DND-41 (cell line): ENCODE results near the gene PTGES2.
A peak's percentile ranks its signal among the peaks of the same experiment; 100 is the strongest.

ENCODE experiments used
- ATAC-seq: fragments of 200-7000 bp; cut with Tn5 transposase; 3 replicates; pipeline ENCODE4 v1.9.1; 2021; ENCODE audit warnings: low read depth; ENCODE audit not compliant: insufficient read depth
- DNase-seq: peaks from one replicate; pipeline ENCODE4 v3.0.0-alpha.2; 2020
- H2AFZ ChIP-seq: 2 replicates; pipeline ENCODE4 v1.6.0; 2012; ENCODE audit warnings: low read depth, low read length
- H3K27ac ChIP-seq: 2 replicates; pipeline ENCODE4 v1.5.1; 2012; ENCODE audit warnings: low read length, inconsistent platforms
- H3K27me3 ChIP-seq: fragments of 200-600 bp; sonication (generic); 2 replicates; pipeline ENCODE4 v1.6.0; 2012; ENCODE audit warnings: low read length, mild to moderate bottlenecking, inconsistent platforms; ENCODE audit not compliant: insufficient read depth, poor library complexity
- H3K36me3 ChIP-seq: 2 replicates; pipeline ENCODE4 v1.5.1; 2012; ENCODE audit warnings: low read length, inconsistent platforms; ENCODE audit not compliant: insufficient read depth
- H3K4me1 ChIP-seq: 2 replicates; pipeline ENCODE4 v1.5.1; 2012; ENCODE audit warnings: mild to moderate bottlenecking, low read length; ENCODE audit not compliant: insufficient read depth
- H3K4me2 ChIP-seq: 2 replicates; pipeline ENCODE4 v1.6.0; 2012; ENCODE audit warnings: mild to moderate bottlenecking, moderate library complexity, low read length, inconsistent platforms; ENCODE audit not compliant: insufficient read depth
- H3K4me3 ChIP-seq, 2 experiments: fragments of 200-600 bp in 1 of 2; shearing (Covaris generic) in 1 of 2; 2 replicates each; pipeline ENCODE4 v1.5.1; 2012 to 2016; ENCODE audit warnings: inconsistent platforms in 2 of 2, low read length in 2 of 2, mild to moderate bottlenecking in 2 of 2, low read depth in 1 of 2, moderate library complexity in 1 of 2
- H3K79me2 ChIP-seq: 2 replicates; pipeline ENCODE4 v1.6.0; 2012; ENCODE audit warnings: low read length, inconsistent platforms; ENCODE audit not compliant: insufficient read depth
- H3K9ac ChIP-seq: 2 replicates; pipeline ENCODE4 v1.6.0; 2012; ENCODE audit warnings: low read depth, mild to moderate bottlenecking, inconsistent platforms, low read length, moderate library complexity
- H3K9me3 ChIP-seq: 2 replicates; pipeline ENCODE4 v1.5.1; 2012; ENCODE audit warnings: low read length, moderate library complexity, mild to moderate bottlenecking, inconsistent platforms; ENCODE audit not compliant: insufficient read depth, severe bottlenecking
- H4K20me1 ChIP-seq: 2 replicates; pipeline ENCODE4 v1.6.0; 2012; ENCODE audit warnings: low read length; ENCODE audit not compliant: insufficient read depth
- EZH2 ChIP-seq: IDR thresholded peaks from 3 replicates; pipeline ENCODE4 v1.6.1; 2012; ENCODE audit warnings: borderline replicate concordance, low read depth, mild to moderate bottlenecking, moderate library complexity, low read length, inconsistent platforms; ENCODE audit not compliant: severe bottlenecking
- TF ChIP-seq, protein P1 (sequence below): IDR thresholded peaks from 2 replicates; pipeline ENCODE4 v1.5.1; 2012; ENCODE audit warnings: borderline replicate concordance, low read length, moderate library complexity, mild to moderate bottlenecking; ENCODE audit not compliant: poor library complexity, severe bottlenecking; ENCODE audit errors: extremely low read depth

PTGES2 gene

DNA sequence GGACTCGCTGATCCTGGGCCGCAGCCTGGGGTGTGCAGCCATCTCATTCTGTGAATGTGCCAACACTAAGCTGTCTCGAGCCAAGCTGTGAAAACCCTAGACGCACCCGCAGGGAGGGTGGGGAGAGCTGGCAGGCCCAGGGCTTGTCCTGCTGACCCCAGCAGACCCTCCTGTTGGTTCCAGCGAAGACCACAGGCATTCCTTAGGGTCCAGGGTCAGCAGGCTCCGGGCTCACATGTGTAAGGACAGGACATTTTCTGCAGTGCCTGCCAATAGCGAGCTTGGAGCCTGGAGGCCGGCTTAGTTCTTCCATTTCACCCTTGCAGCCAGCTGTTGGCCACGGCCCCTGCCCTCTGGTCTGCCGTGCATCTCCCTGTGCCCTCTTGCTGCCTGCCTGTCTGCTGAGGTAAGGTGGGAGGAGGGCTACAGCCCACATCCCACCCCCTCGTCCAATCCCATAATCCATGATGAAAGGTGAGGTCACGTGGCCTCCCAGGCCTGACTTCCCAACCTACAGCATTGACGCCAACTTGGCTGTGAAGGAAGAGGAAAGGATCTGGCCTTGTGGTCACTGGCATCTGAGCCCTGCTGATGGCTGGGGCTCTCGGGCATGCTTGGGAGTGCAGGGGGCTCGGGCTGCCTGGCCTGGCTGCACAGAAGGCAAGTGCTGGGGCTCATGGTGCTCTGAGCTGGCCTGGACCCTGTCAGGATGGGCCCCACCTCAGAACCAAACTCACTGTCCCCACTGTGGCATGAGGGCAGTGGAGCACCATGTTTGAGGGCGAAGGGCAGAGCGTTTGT is 19.9 kb downstream of the PTGES2 start:
- no peak for DNase-seq
- peak overlapping the region; percentile 14; the same call in 1 of the 2 replicates for H3K27ac ChIP-seq
- no peaks in the 10 kb centered on the region for H3K9me3 ChIP-seq
- no peaks in the 10 kb centered on the region; the same call in 1 of the 2 replicates for H4K20me1 ChIP-seq
- TF ChIP-seq EZH2: no peak
- TF ChIP-seq, protein P1, sequence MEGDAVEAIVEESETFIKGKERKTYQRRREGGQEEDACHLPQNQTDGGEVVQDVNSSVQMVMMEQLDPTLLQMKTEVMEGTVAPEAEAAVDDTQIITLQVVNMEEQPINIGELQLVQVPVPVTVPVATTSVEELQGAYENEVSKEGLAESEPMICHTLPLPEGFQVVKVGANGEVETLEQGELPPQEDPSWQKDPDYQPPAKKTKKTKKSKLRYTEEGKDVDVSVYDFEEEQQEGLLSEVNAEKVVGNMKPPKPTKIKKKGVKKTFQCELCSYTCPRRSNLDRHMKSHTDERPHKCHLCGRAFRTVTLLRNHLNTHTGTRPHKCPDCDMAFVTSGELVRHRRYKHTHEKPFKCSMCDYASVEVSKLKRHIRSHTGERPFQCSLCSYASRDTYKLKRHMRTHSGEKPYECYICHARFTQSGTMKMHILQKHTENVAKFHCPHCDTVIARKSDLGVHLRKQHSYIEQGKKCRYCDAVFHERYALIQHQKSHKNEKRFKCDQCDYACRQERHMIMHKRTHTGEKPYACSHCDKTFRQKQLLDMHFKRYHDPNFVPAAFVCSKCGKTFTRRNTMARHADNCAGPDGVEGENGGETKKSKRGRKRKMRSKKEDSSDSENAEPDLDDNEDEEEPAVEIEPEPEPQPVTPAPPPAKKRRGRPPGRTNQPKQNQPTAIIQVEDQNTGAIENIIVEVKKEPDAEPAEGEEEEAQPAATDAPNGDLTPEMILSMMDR: no peak
- no peak overlapping the region for H2AFZ ChIP-seq
- H3K36me3 ChIP-seq: peaks cover 50% of the 10 kb centered on the region
- no peaks in the 10 kb centered on the region for H3K27me3 ChIP-seq
- no peak overlapping the region for H3K9ac ChIP-seq
- H3K4me3 ChIP-seq: no peak overlapping the region
- ATAC-seq: no peak
- no peak overlapping the region for H3K4me2 ChIP-seq
- peaks cover 20% of the 10 kb centered on the region for H3K4me1 ChIP-seq
- no peaks in the 10 kb centered on the region for H3K79me2 ChIP-seq

DNA sequence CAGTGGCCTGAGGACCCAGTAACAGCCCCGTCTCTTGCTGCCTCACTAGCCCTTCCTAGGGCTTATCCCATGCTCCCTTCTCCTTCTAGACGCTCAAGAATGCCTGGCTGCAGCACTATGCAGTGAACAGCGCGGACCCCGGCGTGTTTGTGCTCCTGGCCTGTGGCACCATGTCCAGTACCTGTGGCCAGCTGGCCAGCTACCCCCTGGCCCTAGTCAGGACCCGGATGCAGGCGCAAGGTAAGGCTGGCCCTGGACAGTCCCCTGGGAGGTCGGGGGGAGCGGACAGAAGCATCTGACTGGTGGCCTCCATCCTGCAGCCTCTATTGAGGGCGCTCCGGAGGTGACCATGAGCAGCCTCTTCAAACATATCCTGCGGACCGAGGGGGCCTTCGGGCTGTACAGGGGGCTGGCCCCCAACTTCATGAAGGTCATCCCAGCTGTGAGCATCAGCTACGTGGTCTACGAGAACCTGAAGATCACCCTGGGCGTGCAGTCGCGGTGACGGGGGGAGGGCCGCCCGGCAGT is 20.5 kb downstream of the PTGES2 start:
- Histone ChIP-seq H3K36me3 (peaks cover 56% of the 10 kb centered on the region), H3K4me3 (no peak overlapping the region), H2AFZ (no peak overlapping the region), H3K4me2 (no peak overlapping the region), H3K79me2 (no peaks in the 10 kb centered on the region), H3K9me3 (no peaks in the 10 kb centered on the region), H3K9ac (no peak overlapping the region), H3K27me3 (no peaks in the 10 kb centered on the region), H4K20me1 (no peaks in the 10 kb centered on the region; the same call in 1 of the 2 replicates), H3K4me1 (peaks cover 26% of the 10 kb centered on the region), H3K27ac (no peak overlapping the region; the same call in 1 of the 2 replicates)
- DNase-seq (no peak), ATAC-seq (no peak)
- TF ChIP-seq, protein P1: no peak
- no peak for TF ChIP-seq EZH2

DNA sequence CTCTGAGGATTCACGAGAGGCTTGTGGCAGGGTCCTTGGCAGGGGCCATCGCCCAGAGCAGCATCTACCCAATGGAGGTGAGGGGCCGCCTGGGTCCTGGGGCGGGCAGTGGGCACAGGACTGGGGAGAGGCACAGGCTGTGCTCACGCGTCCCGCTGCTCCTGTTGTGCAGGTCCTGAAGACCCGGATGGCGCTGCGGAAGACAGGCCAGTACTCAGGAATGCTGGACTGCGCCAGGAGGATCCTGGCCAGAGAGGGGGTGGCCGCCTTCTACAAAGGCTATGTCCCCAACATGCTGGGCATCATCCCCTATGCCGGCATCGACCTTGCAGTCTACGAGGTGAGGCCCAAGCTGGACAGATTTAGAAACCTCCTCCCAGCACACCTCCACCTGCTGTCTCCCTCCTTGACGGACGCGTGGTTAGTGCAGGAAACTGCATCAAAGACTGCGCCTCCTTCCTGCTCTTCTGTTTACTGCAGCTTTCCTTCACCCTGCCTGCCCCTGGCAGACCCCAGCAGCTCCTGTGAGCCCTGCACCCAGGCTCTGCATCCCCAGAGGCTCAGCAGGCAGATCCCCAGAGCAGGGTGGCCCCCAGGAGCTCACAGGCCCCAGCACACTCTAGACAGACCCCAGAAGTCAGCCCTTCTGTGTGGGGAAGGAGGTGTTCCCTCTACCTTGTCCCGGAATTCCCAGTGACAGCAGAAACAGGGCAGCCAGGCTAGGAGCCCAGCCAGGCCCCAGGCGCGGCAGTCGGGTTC is 21.2 kb downstream of the PTGES2 start:
- H3K79me2 ChIP-seq: no peaks in the 10 kb centered on the region
- peak; percentile 27 for DNase-seq

More for the DNA sequence above, 21.2 kb downstream of the PTGES2 start:
- no peak for ATAC-seq
- no peak overlapping the region for H3K4me3 ChIP-seq
- H4K20me1 ChIP-seq: no peaks in the 10 kb centered on the region; the same call in 1 of the 2 replicates
- TF ChIP-seq, protein P1: peak; percentile 31
- no peak for TF ChIP-seq EZH2
- peak overlapping the region; percentile 55 for H3K27ac ChIP-seq
- no peak overlapping the region for H3K9ac ChIP-seq
- H3K4me1 ChIP-seq: peaks cover 32% of the 10 kb centered on the region
- no peaks in the 10 kb centered on the region for H3K9me3 ChIP-seq
- no peak overlapping the region for H2AFZ ChIP-seq
- no peaks in the 10 kb centered on the region for H3K27me3 ChIP-seq
- H3K4me2 ChIP-seq: no peak overlapping the region
- peaks cover 61% of the 10 kb centered on the region for H3K36me3 ChIP-seq
